ENCODE results near the gene TACC2. TPM values are rescaled to one million over a fixed set of nuclear protein-coding genes. Genes with fewer than 3 reads are reported as not detected.
A peak's percentile ranks its signal among the peaks of the same experiment; 100 is the strongest.
"Not testable (repeated sequence)": the region's sequence is repeated elsewhere in the genome, so short reads cannot be mapped to it uniquely, and the experiment has no call there.

The TACC2 gene
- total RNA-seq, 2 donors from 2014 or later, result 107 to 113 TPM

DNA sequence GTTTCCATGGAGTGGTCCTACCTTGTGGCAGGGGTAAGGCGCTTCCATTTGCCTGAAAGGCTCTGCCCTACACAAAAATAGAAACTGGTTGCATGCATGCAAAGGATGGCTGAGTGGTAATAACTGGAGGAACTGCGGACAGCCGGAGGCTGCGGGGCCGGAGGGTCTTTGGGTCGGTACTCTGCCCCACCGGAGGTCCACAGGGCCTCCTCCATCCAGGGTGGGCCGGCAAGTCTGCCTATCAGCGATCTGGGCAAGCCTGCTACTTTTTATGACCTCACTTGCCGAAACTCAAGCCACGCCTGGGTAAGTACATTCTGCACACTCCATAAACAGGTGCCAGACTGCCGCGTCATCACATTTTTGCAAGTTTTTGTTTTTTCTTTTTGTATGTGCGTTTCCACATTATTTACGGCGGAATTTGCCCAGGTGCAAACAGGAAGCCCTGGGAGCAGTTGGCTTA lies 30.0 kb downstream of the TACC2 start:
- ATAC-seq, result peak; percentile 79
- intact Hi-C loops (cut with DNase I, micrococcal nuclease), result no loop called here
- DNase-seq, result peak; percentile 69 to 79

DNA sequence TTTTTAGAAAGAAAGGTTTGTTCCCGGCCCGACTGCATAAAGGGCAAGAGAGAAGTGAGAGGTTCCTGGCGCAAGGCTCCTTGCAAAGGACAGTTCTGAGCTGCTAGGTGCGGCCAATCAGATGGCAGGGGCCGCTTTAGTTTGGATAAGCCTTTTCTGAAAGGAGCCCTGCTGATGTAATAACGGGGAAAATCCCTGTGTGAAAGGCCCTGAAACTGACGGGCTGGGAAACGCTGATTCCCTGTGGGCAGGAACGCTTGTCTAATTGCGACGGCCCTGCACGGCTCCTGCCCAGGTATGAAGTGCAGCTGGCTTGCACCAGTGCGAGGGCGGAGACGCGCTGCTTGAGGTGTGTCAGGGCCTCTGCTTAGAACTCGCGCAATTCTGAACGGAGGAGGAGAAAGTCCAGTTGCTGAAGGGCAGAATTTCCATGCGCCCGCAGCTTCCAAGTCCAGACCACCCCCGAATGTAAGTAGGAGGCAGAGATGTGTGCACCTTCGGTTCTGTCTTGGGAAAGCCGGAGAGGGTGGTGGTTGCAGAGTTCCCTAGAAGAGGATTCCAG lies 30.5 kb downstream of the TACC2 start:
- intact Hi-C loops (cut with DNase I, micrococcal nuclease), result no loop called here
- DNase-seq (peak; percentile 87 to 89), ATAC-seq (peak; percentile 86)

- peak; percentile 3 for ATAC-seq
- intact Hi-C loops (cut with DNase I, micrococcal nuclease), result no loop called here
- no peak for DNase-seq
Measured at GRCh38 chr10:122020226-122020625, 31.3 kb downstream of the TACC2 start.

GRCh38 chr10:122021379-122021778 lies 32.4 kb downstream of the TACC2 start:
- DNase-seq, result no peak
- intact Hi-C loops (cut with DNase I, micrococcal nuclease), result no loop called here
- ATAC-seq, result no peak

- intact Hi-C loops (cut with DNase I, micrococcal nuclease), result no loop called here
- DNase-seq (no peak), ATAC-seq (no peak)
Measured at GRCh38 chr10:122021828-122022227, 32.9 kb downstream of the TACC2 start.

DNA sequence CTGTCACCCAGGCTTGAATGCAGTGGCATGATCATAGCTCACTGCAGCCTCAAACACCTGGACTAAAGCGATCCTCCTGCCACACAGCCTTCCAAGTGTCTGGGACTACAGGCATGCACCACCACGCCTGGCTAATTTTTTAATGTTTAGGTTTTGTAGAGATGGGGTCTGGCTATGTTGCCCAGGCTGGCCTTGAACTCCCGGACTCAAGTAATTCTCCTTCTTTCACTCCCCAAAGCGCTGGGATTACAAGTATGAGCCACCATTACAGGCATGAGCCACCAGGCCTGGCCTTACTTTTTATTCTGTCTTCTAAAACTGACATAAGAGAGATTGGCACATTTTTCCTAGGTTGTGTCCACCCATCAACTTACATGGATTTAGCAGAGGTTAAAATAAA lies 33.3 kb downstream of the TACC2 start:
- DNase-seq, result no peak
- no peak for ATAC-seq
- intact Hi-C loops (cut with DNase I, micrococcal nuclease), result no loop called here

- DNase-seq; intact Hi-C loops (cut with DNase I, micrococcal nuclease): not testable (repeated sequence)
Measured at GRCh38 chr10:122023257-122023656, 34.3 kb downstream of the TACC2 start.

GRCh38 chr10:122029499-122030199 lies 40.7 kb downstream of the TACC2 start:
- intact Hi-C loops (cut with DNase I, micrococcal nuclease), result no loop called here
- ATAC-seq (no peak), DNase-seq (no peak)

More at GRCh38 chr10:122023257-122023656, 34.3 kb downstream of the TACC2 start:
- not testable (repeated sequence) for ATAC-seq

DNA sequence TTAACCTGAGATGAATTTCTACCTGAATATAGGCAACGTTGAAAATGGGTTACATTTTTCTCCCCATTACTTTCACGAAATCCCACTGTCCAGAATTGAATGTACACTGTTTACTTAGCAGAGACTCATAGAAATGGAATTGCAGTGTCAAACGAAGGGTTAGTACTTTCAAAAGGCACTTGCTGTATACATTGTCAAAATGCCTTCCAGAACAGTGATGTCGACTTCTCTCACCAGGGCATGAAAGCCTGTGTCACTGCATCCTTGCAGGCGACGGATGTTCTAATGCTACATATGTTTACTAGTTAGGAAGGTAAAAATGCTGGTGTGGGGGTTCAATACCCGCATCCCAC lies 41.2 kb downstream of the TACC2 start:
- DNase-seq, result no peak
- no peak for ATAC-seq
- intact Hi-C loops (cut with DNase I, micrococcal nuclease), result no loop called here

GRCh38 chr10:122033224-122033926 lies 44.4 kb downstream of the TACC2 start:
- intact Hi-C loops (cut with DNase I, micrococcal nuclease), result no loop called here
- ATAC-seq (peak; percentile 91), DNase-seq (peak; percentile 67 to 79)

GRCh38 chr10:122034149-122034756 lies 45.3 kb downstream of the TACC2 start:
- DNase-seq, result no peak
- ATAC-seq, result peak; percentile 73
- intact Hi-C loops (cut with DNase I, micrococcal nuclease), result no loop called here

- no peak for ATAC-seq
- intact Hi-C loops (cut with DNase I, micrococcal nuclease), result no loop called here
- DNase-seq, result no peak
Measured at GRCh38 chr10:122040786-122041185, 51.8 kb downstream of the TACC2 start.

DNA sequence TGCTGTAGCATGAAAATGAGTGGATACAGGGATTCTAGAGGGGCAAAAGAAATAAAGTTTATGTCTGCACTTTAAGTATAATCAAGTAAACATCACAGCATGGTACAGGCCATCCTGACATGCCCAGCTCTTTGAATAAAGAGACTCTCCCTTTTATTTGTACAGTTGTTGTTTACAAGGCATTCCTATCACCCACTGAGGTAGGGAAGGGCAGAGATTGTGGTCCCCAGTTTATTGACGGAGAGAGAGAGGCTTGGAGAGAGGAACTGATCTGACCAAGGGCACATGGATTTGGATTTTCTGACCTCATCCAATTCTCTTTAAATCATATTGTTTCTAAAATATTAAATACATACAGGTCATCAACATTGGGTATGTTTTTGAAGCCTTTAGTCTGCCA lies 53.9 kb downstream of the TACC2 start:
- ATAC-seq (no peak), DNase-seq (no peak)
- intact Hi-C loops (cut with DNase I, micrococcal nuclease), result no loop called here

- DNase-seq, result peak in 1 of 2 donors; percentile 58
- intact Hi-C loops (cut with DNase I, micrococcal nuclease), result no loop called here
- ATAC-seq, result peak; percentile 77
Measured at GRCh38 chr10:122044045-122044661, 55.2 kb downstream of the TACC2 start.

DNA sequence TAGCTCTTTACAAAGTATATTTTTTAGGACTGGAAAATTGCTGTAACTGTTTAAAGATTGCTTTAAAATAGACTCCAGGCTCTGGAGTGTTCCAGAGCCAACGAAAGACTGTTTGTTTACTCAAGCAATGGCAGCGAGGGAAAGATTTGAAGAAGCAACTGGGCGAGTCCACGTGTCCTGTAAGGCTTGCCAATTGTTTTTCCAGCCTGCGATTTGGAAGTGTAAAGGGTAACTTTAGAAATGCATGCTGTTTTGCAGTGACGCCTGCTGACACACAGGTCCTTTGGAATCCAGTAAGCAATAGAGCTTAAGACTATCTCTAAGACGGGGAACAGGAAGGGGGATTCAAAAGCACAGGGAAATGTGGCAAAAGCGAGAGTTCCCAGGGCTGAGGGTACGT lies 55.8 kb downstream of the TACC2 start:
- intact Hi-C loops (cut with DNase I, micrococcal nuclease), result no loop called here
- ATAC-seq (peak; percentile 55), DNase-seq (no peak)

- intact Hi-C loops (cut with DNase I, micrococcal nuclease), result no loop called here
- no peak for ATAC-seq
- DNase-seq, result no peak
Measured at GRCh38 chr10:122045212-122045611, 56.2 kb downstream of the TACC2 start.

GRCh38 chr10:122047560-122047959 lies 58.6 kb downstream of the TACC2 start:
- ATAC-seq (no peak), DNase-seq (no peak)
- intact Hi-C loops (cut with DNase I, micrococcal nuclease), result no loop called here

- no peak for DNase-seq
- ATAC-seq, result no peak
- intact Hi-C loops (cut with DNase I, micrococcal nuclease), result no loop called here
Measured at GRCh38 chr10:122049076-122049475, 60.1 kb downstream of the TACC2 start.

- intact Hi-C loops (cut with DNase I, micrococcal nuclease), result loop anchor here in 1 of 2 donors (5.0 kb wide), 1 partner anchor 62 kb away; no protein-coding TSS in a partner anchor
- peak; percentile 72 to 77 for DNase-seq
- peak; percentile 91 for ATAC-seq
Measured at GRCh38 chr10:122050311-122050710, 61.3 kb downstream of the TACC2 start.
